HepG2 (cell line): ENCODE measurements around the gene BET1L. TPM values are rescaled to one million over a fixed set of nuclear protein-coding genes. Genes with fewer than 3 reads are reported as not detected.

Source experiments
- ATAC-seq: fragments of 200-7000 bp; cut with Tn5 transposase; 3 replicates; pipeline ENCODE4 v1.9.1; 2020; ENCODE audit warnings: mild to moderate bottlenecking, moderate library complexity
- BruUV-seq: library from RNA; stranded (reverse); fragments of 400-500 nt; replicated peaks from 2 replicates; lab custom pipeline; 2021; lab: Mats Ljungman, UMichigan
- CTCF ChIA-PET: fragments of 300-600 bp; formaldehyde crosslinking; extraction: SDS; loops from one replicate; lab custom pipeline; 2021; ENCODE audit warnings: low total read pairs, inconsistent platforms, low intra/inter-chr PET ratio; lab: Yijun Ruan, JAX
- POLR2A ChIA-PET: fragments of 350-600 bp; sonication (Branson Sonifier 250); formaldehyde crosslinking; loops from one replicate; lab custom pipeline; 2020; ENCODE audit warnings: antibody characterized with exemption, inconsistent platforms; lab: Yijun Ruan, JAX
- DNase-seq: peaks from one replicate; pipeline ENCODE4 v3.0.0-alpha.2; 2015; ENCODE audit warnings: low spot score
- FAIRE-seq: peaks from 3 replicates; lab custom pipeline; 2011; peaks lifted over from hg19 to GRCh38; lab: Jason Lieb, UNC
- H2AFZ ChIP-seq: one replicate; pipeline ENCODE4 v1.6.1; 2011; ENCODE audit warnings: low read length, inconsistent platforms
- H3K27ac ChIP-seq: fragments of 300-600 bp; 3 replicates; pipeline ENCODE4 v1.8.0; 2011; ENCODE audit warnings: mixed run types, mild to moderate bottlenecking, mixed read lengths, low read length, inconsistent platforms; ENCODE audit not compliant: insufficient read depth; ENCODE audit errors: extremely low read length
- H3K27me3 ChIP-seq, 2 experiments: fragments of 200-600 bp in 1 of 2; 2 replicates in 1 of 2; 3 replicates in 1 of 2; pipeline versions ENCODE4 v1.6.0 to v1.8.0; 2011; ENCODE audit warnings: low read length in 2 of 2, mild to moderate bottlenecking in 2 of 2, moderate library complexity in 2 of 2, inconsistent platforms in 1 of 2; ENCODE audit not compliant: insufficient read depth in 2 of 2, control insufficient read depth in 1 of 2
- H3K36me3 ChIP-seq, 2 experiments: fragments of 200-600 bp in 1 of 2; replicated peaks in 1 of 2; 2 replicates in 1 of 2; 3 replicates in 1 of 2; pipeline versions ENCODE4 v1.5.1 to v1.8.0; 2011; ENCODE audit warnings: low read length in 2 of 2, inconsistent platforms in 1 of 2; ENCODE audit not compliant: insufficient read depth in 2 of 2, control insufficient read depth in 1 of 2
- H3K4me1 ChIP-seq: 2 replicates; pipeline ENCODE4 v1.5.1; 2012; ENCODE audit warnings: low read length, inconsistent platforms; ENCODE audit not compliant: insufficient read depth
- H3K4me2 ChIP-seq: 2 replicates; pipeline ENCODE4 v1.6.0; 2011; ENCODE audit warnings: low read depth, low read length, inconsistent platforms
- H3K4me3 ChIP-seq, 3 experiments: fragments of 200-600 bp in 1 of 3; sonication (generic), shearing (Covaris generic) in 1 of 3; replicated peaks in 1 of 3; 2 replicates each; pipeline ENCODE4 v1.5.1; 2011 to 2016; ENCODE audit warnings: low read length in 3 of 3, inconsistent platforms in 2 of 3, low read depth in 2 of 3, mild to moderate bottlenecking in 2 of 3, control low read depth in 1 of 3, mixed read lengths in 1 of 3; ENCODE audit not compliant: insufficient read depth in 1 of 3
- H3K79me2 ChIP-seq: one replicate; pipeline ENCODE4 v1.6.1; 2011; ENCODE audit warnings: low read length, inconsistent platforms; ENCODE audit not compliant: insufficient read depth
- H3K9ac ChIP-seq: 2 replicates; pipeline ENCODE4 v1.6.0; 2011; ENCODE audit warnings: mild to moderate bottlenecking, low read depth, low read length, inconsistent platforms; ENCODE audit not compliant: insufficient read depth
- H3K9me3 ChIP-seq: 2 replicates; pipeline ENCODE4 v1.5.1; 2012; ENCODE audit warnings: mild to moderate bottlenecking, low read length
- H4K20me1 ChIP-seq: 2 replicates; pipeline ENCODE4 v1.6.0; 2011; ENCODE audit warnings: inconsistent platforms, mild to moderate bottlenecking, low read length, moderate library complexity; ENCODE audit not compliant: insufficient read depth
- ARNT2 ChIP-seq: sonication (generic); formaldehyde crosslinking; IDR thresholded peaks from 2 replicates; pipeline ENCODE4 v1.8.0; 2022; ENCODE audit warnings: mild to moderate bottlenecking, low read depth, missing genetic modification reagents, moderate library complexity
- KMT2A ChIP-seq: sonication (generic); formaldehyde crosslinking; IDR thresholded peaks from 2 replicates; pipeline ENCODE4 v1.4.0; 2020; ENCODE audit warnings: missing genetic modification reagents
- MATR3 ChIP-seq: sonication (generic); formaldehyde crosslinking; IDR thresholded peaks from 2 replicates; pipeline ENCODE4 v1.4.0; 2020; ENCODE audit warnings: missing genetic modification reagents
- NRL ChIP-seq: sonication (generic); formaldehyde crosslinking; IDR thresholded peaks from 2 replicates; pipeline ENCODE4 v1.5.0; 2020; ENCODE audit warnings: missing genetic modification reagents, mild to moderate bottlenecking, moderate library complexity, borderline replicate concordance
- SALL1 ChIP-seq: sonication (generic); formaldehyde crosslinking; IDR thresholded peaks from 2 replicates; pipeline ENCODE4 v1.8.0; 2022; ENCODE audit warnings: mild to moderate bottlenecking, missing genetic modification reagents
- ZNF674 ChIP-seq: sonication (generic); formaldehyde crosslinking; IDR thresholded peaks from 2 replicates; pipeline ENCODE4 v1.5.0; 2020; ENCODE audit warnings: low read depth, mild to moderate bottlenecking, missing genetic modification reagents
- ZSCAN21 ChIP-seq: sonication (generic); formaldehyde crosslinking; IDR thresholded peaks from 2 replicates; pipeline ENCODE4 v1.8.0; 2022; ENCODE audit warnings: mild to moderate bottlenecking, missing genetic modification reagents, moderate library complexity, borderline replicate concordance
- WGBS: methylation state at CpG from one replicate; pipeline ENCODE4 v1.1.6; 2017; ENCODE audit warnings: low lambda C conversion rate; 5-methylcytosine and 5-hydroxymethylcytosine counted together
- in situ Hi-C: cut with HindIII; loops from 2 replicates; pipeline ENCODE4 v1.10.0; 2017; ENCODE audit warnings: low pct_unique_long_range_greater_than_20kb; ENCODE audit not compliant: extremely low pct_ligation_motif_present
- intact Hi-C: fragments of 100-400 bp; cut with micrococcal nuclease; formaldehyde crosslinking; loops from one replicate; pipeline ENCODE4 v1.10.0; 2022; ENCODE audit not compliant: unreplicated experiment
- polyA plus RNA-seq, 8 experiments: library from polyadenylated mRNA; depleted of rRNA in 3 of 8; stranded (reverse) in 7 of 8; unstranded in 1 of 8; fragments of >200 nt; fragmentation: Illumina TruSeq in 4 of 8; extraction: Trizol in 4 of 8; gene quantifications; 2 replicates each; pipeline versions ENCODE4 v1.2.1 to v1.2.3, GENCODE V29; 2011 to 2016; ENCODE audit warnings: low read depth in 4 of 8, missing spikeins in 1 of 8, mixed read lengths in 1 of 8; ENCODE audit not compliant: insufficient read depth in 1 of 8
- total RNA-seq, 5 experiments: library from RNA; depleted of rRNA; stranded (reverse); fragments of >200 nt; fragmentation: Illumina TruSeq; extraction: Trizol; gene quantifications; 2 replicates each; pipeline ENCODE4 v1.2.3, GENCODE V29; 2016; ENCODE audit warnings: low read depth in 1 of 5
- TF ChIP-seq, protein P1 (sequence below), 2 experiments: IDR thresholded peaks; 2 replicates each; pipeline ENCODE4 v1.6.1; 2011 to 2012; ENCODE audit warnings: low read length in 2 of 2, borderline replicate concordance in 1 of 2, low read depth in 1 of 2, mild to moderate bottlenecking in 1 of 2, moderate library complexity in 1 of 2
- TF ChIP-seq, protein P2 (sequence below): sonication (generic); formaldehyde crosslinking; conservative IDR thresholded peaks from 2 replicates; pipeline ENCODE4 v1.4.0; 2020; ENCODE audit warnings: missing genetic modification reagents
- TF ChIP-seq, protein P3 (sequence below): sonication (generic); formaldehyde crosslinking; IDR thresholded peaks from 2 replicates; pipeline ENCODE4 v1.4.0; 2020; ENCODE audit warnings: mild to moderate bottlenecking, low read depth, missing genetic modification reagents

The BET1L gene
- total and polyA plus RNA-seq, 2 of the 13 experiments (the other 11 are each of a cell fraction or from before 2014, with no cell fraction given) = 26.2 to 59.6 TPM

DNA sequence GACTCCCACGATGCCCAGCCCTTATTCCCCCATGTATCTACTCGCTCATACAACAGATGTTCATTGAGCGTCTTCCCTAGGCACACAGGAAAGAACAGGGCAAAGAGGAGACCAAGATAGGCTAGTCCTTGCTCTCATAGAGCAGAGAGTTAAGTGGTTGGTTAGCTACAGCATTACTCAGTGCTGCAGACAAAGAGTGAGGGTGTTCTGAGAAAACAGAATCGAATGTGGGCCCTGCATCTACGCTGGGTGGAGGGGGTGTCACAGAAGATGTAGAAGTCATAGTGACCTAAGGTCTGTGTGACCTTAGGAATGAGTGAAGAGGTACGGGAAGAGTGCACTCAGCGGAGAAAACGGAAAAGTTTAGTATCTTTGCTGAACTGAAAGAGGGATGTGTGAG lies 41.9 kb upstream of the BET1L start:
- 94% methylated on average over 8 of the region's 8 CpGs for WGBS
- FAIRE-seq = no peak
- Histone ChIP-seq H2AFZ (no peak overlapping the region), H3K27ac (no peak overlapping the region), H3K79me2 (no peaks in the 10 kb centered on the region), H3K9ac (no peak overlapping the region), H3K27me3 (no peaks in the 10 kb centered on the region), H3K36me3 (peaks cover 34 to 70% of the 10 kb centered on the region in 2 experiments; a peak in 4 of 5 replicates), H3K4me3 (no peak overlapping the region), H3K4me1 (no peaks in the 10 kb centered on the region), H3K4me2 (no peak overlapping the region), H3K9me3 (no peaks in the 10 kb centered on the region), H4K20me1 (no peaks in the 10 kb centered on the region)
- intact Hi-C loops (no loop called here), in situ Hi-C loops (no loop called here)
- POLR2A ChIA-PET = no interaction called here
- CTCF ChIA-PET = no interaction called here
- no TSS peak for BruUV-seq
- no peak for DNase-seq
- TF ChIP-seq ZSCAN21 (CRISPR knock-in tag) (no peak), ZNF674 (CRISPR knock-in tag) (no peak), NRL (no peak), ARNT2 (CRISPR knock-in tag) (no peak), KMT2A (no peak), SALL1 (CRISPR knock-in tag) (no peak), MATR3 (CRISPR knock-in tag) (no peak)
- TF ChIP-seq, protein P1, sequence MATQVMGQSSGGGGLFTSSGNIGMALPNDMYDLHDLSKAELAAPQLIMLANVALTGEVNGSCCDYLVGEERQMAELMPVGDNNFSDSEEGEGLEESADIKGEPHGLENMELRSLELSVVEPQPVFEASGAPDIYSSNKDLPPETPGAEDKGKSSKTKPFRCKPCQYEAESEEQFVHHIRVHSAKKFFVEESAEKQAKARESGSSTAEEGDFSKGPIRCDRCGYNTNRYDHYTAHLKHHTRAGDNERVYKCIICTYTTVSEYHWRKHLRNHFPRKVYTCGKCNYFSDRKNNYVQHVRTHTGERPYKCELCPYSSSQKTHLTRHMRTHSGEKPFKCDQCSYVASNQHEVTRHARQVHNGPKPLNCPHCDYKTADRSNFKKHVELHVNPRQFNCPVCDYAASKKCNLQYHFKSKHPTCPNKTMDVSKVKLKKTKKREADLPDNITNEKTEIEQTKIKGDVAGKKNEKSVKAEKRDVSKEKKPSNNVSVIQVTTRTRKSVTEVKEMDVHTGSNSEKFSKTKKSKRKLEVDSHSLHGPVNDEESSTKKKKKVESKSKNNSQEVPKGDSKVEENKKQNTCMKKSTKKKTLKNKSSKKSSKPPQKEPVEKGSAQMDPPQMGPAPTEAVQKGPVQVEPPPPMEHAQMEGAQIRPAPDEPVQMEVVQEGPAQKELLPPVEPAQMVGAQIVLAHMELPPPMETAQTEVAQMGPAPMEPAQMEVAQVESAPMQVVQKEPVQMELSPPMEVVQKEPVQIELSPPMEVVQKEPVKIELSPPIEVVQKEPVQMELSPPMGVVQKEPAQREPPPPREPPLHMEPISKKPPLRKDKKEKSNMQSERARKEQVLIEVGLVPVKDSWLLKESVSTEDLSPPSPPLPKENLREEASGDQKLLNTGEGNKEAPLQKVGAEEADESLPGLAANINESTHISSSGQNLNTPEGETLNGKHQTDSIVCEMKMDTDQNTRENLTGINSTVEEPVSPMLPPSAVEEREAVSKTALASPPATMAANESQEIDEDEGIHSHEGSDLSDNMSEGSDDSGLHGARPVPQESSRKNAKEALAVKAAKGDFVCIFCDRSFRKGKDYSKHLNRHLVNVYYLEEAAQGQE (IDR thresholded peaks at IDR 0.05; ENCODE audit: borderline replicate concordance in 1 of 2, low read depth in 1 of 2, low read length in 2 of 2) = no peak
- TF ChIP-seq, protein P2, sequence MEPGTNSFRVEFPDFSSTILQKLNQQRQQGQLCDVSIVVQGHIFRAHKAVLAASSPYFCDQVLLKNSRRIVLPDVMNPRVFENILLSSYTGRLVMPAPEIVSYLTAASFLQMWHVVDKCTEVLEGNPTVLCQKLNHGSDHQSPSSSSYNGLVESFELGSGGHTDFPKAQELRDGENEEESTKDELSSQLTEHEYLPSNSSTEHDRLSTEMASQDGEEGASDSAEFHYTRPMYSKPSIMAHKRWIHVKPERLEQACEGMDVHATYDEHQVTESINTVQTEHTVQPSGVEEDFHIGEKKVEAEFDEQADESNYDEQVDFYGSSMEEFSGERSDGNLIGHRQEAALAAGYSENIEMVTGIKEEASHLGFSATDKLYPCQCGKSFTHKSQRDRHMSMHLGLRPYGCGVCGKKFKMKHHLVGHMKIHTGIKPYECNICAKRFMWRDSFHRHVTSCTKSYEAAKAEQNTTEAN = no peak
- TF ChIP-seq, protein P3, sequence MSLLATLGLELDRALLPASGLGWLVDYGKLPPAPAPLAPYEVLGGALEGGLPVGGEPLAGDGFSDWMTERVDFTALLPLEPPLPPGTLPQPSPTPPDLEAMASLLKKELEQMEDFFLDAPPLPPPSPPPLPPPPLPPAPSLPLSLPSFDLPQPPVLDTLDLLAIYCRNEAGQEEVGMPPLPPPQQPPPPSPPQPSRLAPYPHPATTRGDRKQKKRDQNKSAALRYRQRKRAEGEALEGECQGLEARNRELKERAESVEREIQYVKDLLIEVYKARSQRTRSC (CRISPR knock-in tag) = no peak
- ATAC-seq = no peak
